Endothelial cell of umbilical vein (primary cell): ENCODE results near the gene TTC31. TPM values are rescaled to one million over a fixed set of nuclear protein-coding genes. Genes with fewer than 3 reads are reported as not detected.

Experiments used
- BruUV-seq: library from RNA; stranded (reverse); fragments of 400-500 nt; replicated peaks from 2 replicates; lab custom pipeline; 2021; lab: Mats Ljungman, UMichigan
- CTCF ChIA-PET: fragments of 300-600, 350-600 bp; sonication (Branson Sonifier 250); formaldehyde crosslinking; loops from one replicate; lab custom pipeline; 2021; ENCODE audit warnings: antibody characterized with exemption, inconsistent platforms; lab: Charles Lee
- POLR2A ChIA-PET: fragments of 300-600, 350-600 bp; sonication (Branson Sonifier 250); formaldehyde crosslinking; loops from one replicate; lab custom pipeline; 2021; ENCODE audit warnings: antibody characterized with exemption, inconsistent platforms; lab: Charles Lee
- DNase-seq: peaks from one replicate; pipeline ENCODE4 v3.0.0-alpha.2; 2011; ENCODE audit warnings: low read depth, low spot score
- FAIRE-seq: peaks from 2 replicates; lab custom pipeline; 2011; peaks lifted over from hg19 to GRCh38; lab: Jason Lieb, UNC
- H2AFZ ChIP-seq: 2 replicates; pipeline ENCODE4 v1.6.0; 2012; ENCODE audit warnings: low read depth, low read length, control low read depth, inconsistent platforms
- H3K27ac ChIP-seq: 2 replicates; pipeline ENCODE4 v1.5.1; 2011; ENCODE audit warnings: low read depth, mild to moderate bottlenecking, control low read depth, low read length, moderate library complexity; ENCODE audit not compliant: insufficient read depth
- H3K27me3 ChIP-seq, 2 experiments: 2 replicates each; pipeline versions ENCODE4 v1.6.0 to v1.6.1; 2011; ENCODE audit warnings: low read length in 2 of 2, mixed read lengths in 1 of 2; ENCODE audit not compliant: control insufficient read depth in 2 of 2, insufficient read depth in 2 of 2
- H3K36me3 ChIP-seq, 2 experiments: 2 replicates in 1 of 2; 3 replicates in 1 of 2; pipeline ENCODE4 v1.5.1; 2011; ENCODE audit warnings: low read length in 2 of 2, mild to moderate bottlenecking in 1 of 2, moderate library complexity in 1 of 2; ENCODE audit not compliant: control insufficient read depth in 2 of 2, insufficient read depth in 2 of 2; ENCODE audit errors: extremely low read depth in 1 of 2
- H3K4me1 ChIP-seq: 3 replicates; pipeline ENCODE4 v1.5.1; 2011; ENCODE audit warnings: mild to moderate bottlenecking, low read length; ENCODE audit not compliant: control insufficient read depth, insufficient read depth; ENCODE audit errors: extremely low read depth
- H3K4me2 ChIP-seq: 2 replicates; pipeline ENCODE4 v1.6.1; 2011; ENCODE audit warnings: low read length, control low read depth, mixed read lengths; ENCODE audit not compliant: insufficient read depth
- H3K4me3 ChIP-seq, 3 experiments: fragments of 200-600 bp in 1 of 3; sonication (generic), shearing (Covaris generic) in 1 of 3; replicated peaks in 1 of 3; 2 replicates each; pipeline ENCODE4 v1.5.1; 2011 to 2016; ENCODE audit warnings: control low read depth in 3 of 3, low read length in 3 of 3, mild to moderate bottlenecking in 2 of 3, inconsistent platforms in 1 of 3, low read depth in 1 of 3, moderate library complexity in 1 of 3; ENCODE audit not compliant: insufficient read depth in 1 of 3
- H3K79me2 ChIP-seq: 2 replicates; pipeline ENCODE4 v1.6.0; 2012; ENCODE audit warnings: low read length, inconsistent platforms; ENCODE audit not compliant: control insufficient read depth, insufficient read depth
- H3K9ac ChIP-seq: replicated peaks from 2 replicates; pipeline ENCODE3; 2011; ENCODE audit warnings: low read length, control low read depth; ENCODE audit not compliant: insufficient read depth; ENCODE audit errors: extremely low read depth
- H3K9me1 ChIP-seq: replicated peaks from 3 replicates; pipeline ENCODE4 v1.6.0; 2011; ENCODE audit warnings: mild to moderate bottlenecking, low read length; ENCODE audit not compliant: control insufficient read depth, insufficient read depth; ENCODE audit errors: extremely low read depth
- H3K9me3 ChIP-seq: replicated peaks from 2 replicates; pipeline ENCODE4 v1.5.1; 2012; ENCODE audit warnings: low read length, inconsistent platforms; ENCODE audit not compliant: control insufficient read depth, insufficient read depth
- H4K20me1 ChIP-seq: replicated peaks from 2 replicates; pipeline ENCODE3; 2011; ENCODE audit warnings: mild to moderate bottlenecking, low read length; ENCODE audit not compliant: control insufficient read depth, insufficient read depth; ENCODE audit errors: extremely low read depth
- CTCF ChIP-seq, 2 donors: IDR thresholded peaks; 1 replicate in 1 of 2; 2 replicates in 1 of 2; pipeline ENCODE4 v1.5.1; 2011; ENCODE audit warnings: low read length in 2 of 2, mild to moderate bottlenecking in 2 of 2, moderate library complexity in 2 of 2, control low read depth in 1 of 2, inconsistent platforms in 1 of 2, low read depth in 1 of 2; ENCODE audit not compliant: insufficient read depth in 1 of 2; ENCODE audit errors: extremely low read depth in 1 of 2
- EZH2 ChIP-seq: IDR thresholded peaks from 2 replicates; pipeline ENCODE4 v1.6.1; 2012; ENCODE audit warnings: borderline replicate concordance, low read depth, mild to moderate bottlenecking, moderate library complexity, low read length, inconsistent platforms; ENCODE audit not compliant: severe bottlenecking
- FOS ChIP-seq: IDR thresholded peaks from 2 replicates; pipeline ENCODE4 v1.6.1; 2011; ENCODE audit warnings: mild to moderate bottlenecking, low read length, moderate library complexity, borderline replicate concordance; ENCODE audit not compliant: insufficient read depth
- GATA2 ChIP-seq: IDR thresholded peaks from 2 replicates; pipeline ENCODE4 v1.7.0; 2011; ENCODE audit warnings: low read depth, mild to moderate bottlenecking, moderate library complexity, mixed read lengths, low read length; ENCODE audit not compliant: insufficient read length, insufficient read depth
- JUN ChIP-seq: IDR thresholded peaks from 2 replicates; pipeline ENCODE4 v1.6.1; 2011; ENCODE audit warnings: borderline replicate concordance, low read depth; ENCODE audit not compliant: insufficient read length, insufficient read depth
- MAX ChIP-seq: IDR thresholded peaks from 2 replicates; pipeline ENCODE4 v1.6.1; 2011; ENCODE audit not compliant: insufficient read depth, insufficient read length
- MYC ChIP-seq: IDR thresholded peaks from one replicate; pipeline ENCODE4 v1.6.1; 2011; ENCODE audit warnings: mild to moderate bottlenecking, low read depth, low read length
- POLR2A ChIP-seq: IDR thresholded peaks from 2 replicates; pipeline ENCODE4 v1.6.1; 2012; ENCODE audit warnings: low read depth, mild to moderate bottlenecking, control low read depth, low read length
- POLR2AphosphoS5 ChIP-seq: IDR thresholded peaks from 2 replicates; pipeline ENCODE4 v1.6.1; 2012; ENCODE audit warnings: low read depth, mild to moderate bottlenecking, control low read depth, low read length, moderate library complexity; ENCODE audit not compliant: insufficient read depth
- dilution Hi-C: fragments of 300-500 bp; cut with MboI; formaldehyde crosslinking; loops from one replicate; pipeline ENCODE4 v1.15.0; 2019; ENCODE audit warnings: low sequenced_read_pairs; ENCODE audit not compliant: extremely low pct_ligation_motif_present
- intact Hi-C: fragments of 100-400 bp; cut with micrococcal nuclease; formaldehyde crosslinking; loops from one replicate; pipeline ENCODE4 v1.10.0; 2022
- polyA plus RNA-seq, 4 experiments: library from polyadenylated mRNA; depleted of rRNA in 3 of 4; stranded (reverse) in 3 of 4; unstranded in 1 of 4; fragments of >200 nt; gene quantifications; 2 replicates each; pipeline versions ENCODE4 v1.2.1 to v1.2.3, GENCODE V29; 2011 to 2012; ENCODE audit warnings: missing spikeins in 1 of 4
- total RNA-seq: library from RNA; stranded (reverse); gene quantifications from 2 replicates; pipeline ENCODE4 v1.2.3, GENCODE V29; 2021

Gene TTC31
- total and polyA plus RNA-seq, 2 donors (not counting 3 experiments of a cell fraction or from before 2014, with no cell fraction given), result 20.1 to 24.1 TPM

GRCh38 chr2:74501335-74502071 is 18.6 kb downstream of the TTC31 start:
- Histone ChIP-seq H3K36me3 (peaks cover 0 to 4% of the 10 kb centered on the region in 2 experiments), H3K79me2 (peaks cover 2% of the 10 kb centered on the region), H3K4me1 (peaks cover 37% of the 10 kb centered on the region), H3K27ac (no peak overlapping the region), H3K9ac (no peak overlapping the region), H3K27me3 (peaks cover 23 to 40% of the 10 kb centered on the region in 2 experiments), H3K9me3 (no peaks in the 10 kb centered on the region), H4K20me1 (no peaks in the 10 kb centered on the region), H3K4me3 (no peak overlapping the region), H3K9me1 (no peaks in the 10 kb centered on the region), H3K4me2 (no peak overlapping the region), H2AFZ (no peak overlapping the region)
- DNase-seq (no peak), FAIRE-seq (no peak)
- ChIA-PET CTCF (interaction anchor here (1.0 to 1.6 kb wide), 2 partner anchors 11 to 31 kb away, joined by 3 to 4 read pairs; no protein-coding TSS in a partner anchor), POLR2A (interaction anchor here (0.6 kb wide), 1 partner anchor 34 kb away, joined by 9 read pairs; no protein-coding TSS in a partner anchor)
- no TSS peak for BruUV-seq
- intact Hi-C loops (loop anchor here (5.0 kb wide), 1 partner anchor 151 kb away; the partner anchor contains the start of gene SEMA4F), dilution Hi-C loops (no loop called here)
- TF ChIP-seq POLR2A (no peak), MYC (no peak), JUN (no peak), GATA2 (no peak), FOS (no peak), CTCF (IDR thresholded peaks at IDR 0.05; ENCODE audit: extremely low read depth in 1 of 2, insufficient read depth in 1 of 2, low read depth in 1 of 2, low read length in 2 of 2) (no peak), MAX (no peak), EZH2 (no peak), POLR2AphosphoS5 (no peak)
